Measurements from ENCODE around the gene KIAA1328.

The KIAA1328 gene

DNA sequence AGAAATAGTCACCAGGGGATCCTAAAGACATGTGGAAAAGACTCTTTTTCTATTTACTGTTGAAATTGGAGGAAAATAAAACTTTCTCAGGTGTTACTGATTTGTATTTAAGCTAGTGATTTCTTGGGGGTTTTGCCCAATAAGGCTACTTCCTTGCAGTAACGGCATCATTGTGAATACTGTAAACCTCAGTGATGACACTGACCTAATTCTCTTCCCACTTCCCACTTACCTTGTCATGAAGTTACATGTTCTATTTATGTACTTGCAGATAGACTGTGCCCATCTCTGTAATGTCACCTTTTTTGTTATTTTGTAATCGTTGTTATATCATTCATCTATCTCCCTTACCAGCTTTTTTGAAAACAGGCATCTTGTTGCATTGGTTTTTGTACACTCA lies 134.5 kb downstream of the KIAA1328 start:
- no peak for ATAC-seq

DNA sequence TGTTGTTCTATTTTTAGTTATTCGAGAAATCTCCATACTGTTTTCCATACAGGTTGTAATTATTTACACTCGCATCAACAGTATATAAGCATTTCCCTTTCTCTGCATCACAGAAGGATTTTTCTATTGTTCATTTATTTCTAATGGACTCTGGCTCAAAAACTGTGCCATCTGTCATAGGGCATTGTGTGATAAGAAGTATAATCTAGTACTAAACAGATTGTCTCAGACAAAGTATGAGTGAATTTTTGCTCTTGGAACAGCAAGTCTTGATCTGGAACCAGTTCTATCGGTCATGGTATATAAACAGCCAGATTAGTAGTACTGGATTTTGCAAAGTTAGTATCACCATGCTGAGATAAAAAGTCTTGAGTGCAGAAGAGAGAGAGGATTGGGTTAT lies 145.8 kb downstream of the KIAA1328 start:
- ATAC-seq, result no peak

DNA sequence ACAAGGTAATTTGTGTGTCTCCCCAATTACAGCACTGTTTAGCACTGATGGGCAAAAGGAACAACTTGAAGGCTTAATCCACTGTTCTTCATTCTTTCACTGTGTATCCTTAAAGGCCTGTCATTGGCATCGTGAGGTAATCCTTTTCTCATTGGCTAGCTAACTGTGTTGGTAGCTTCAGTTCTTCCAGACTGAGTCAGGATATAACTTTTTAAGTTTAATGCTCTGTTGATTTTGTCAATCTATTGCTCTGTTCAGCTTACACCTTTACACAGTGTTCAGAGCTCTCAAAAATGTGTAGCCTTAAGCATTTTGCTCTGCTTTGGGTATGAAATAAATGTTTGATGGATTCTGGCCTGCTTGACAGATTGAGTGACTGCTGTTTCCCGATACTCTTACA lies 148.2 kb downstream of the KIAA1328 start:
- ATAC-seq, result no peak

DNA sequence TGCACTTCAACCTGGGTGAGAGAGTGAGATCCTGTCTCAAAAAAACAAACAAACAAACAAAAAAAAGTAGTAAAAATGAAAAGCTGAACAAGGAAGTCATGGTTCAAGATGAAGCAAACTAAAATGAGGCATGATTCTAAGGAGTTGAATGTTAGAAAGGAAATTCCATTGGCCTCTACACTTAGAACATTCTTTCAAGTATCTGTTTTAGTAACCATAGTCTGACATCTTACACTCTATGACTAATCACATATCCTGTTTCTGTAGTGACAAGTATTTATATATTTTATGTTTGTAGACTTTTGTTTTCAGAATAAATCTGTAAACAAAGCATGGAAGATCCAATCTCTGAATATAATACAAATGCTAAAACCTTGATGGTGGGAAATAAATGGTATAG lies 164.1 kb downstream of the KIAA1328 start:
- ATAC-seq, result no peak

DNA sequence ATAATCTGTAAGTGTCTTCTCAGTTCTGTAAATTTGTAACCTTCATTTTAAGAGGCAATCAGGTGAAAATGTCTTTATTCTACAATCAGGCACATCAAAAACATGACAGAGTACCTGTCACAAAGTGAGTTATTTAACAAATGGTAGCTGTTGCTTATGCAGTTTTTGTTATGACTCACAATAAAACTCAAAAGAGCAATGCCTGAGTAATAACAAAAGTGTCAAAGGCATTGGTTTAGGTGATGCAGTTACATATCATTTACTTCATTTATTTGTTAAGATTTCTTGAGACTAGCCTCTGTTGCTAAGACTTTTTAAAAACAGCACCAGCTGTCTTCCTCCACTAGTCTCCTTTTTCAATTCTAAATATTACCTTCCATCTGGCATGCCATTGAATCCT lies 177.8 kb downstream of the KIAA1328 start:
- peak; percentile 41 to 49 for ATAC-seq

DNA sequence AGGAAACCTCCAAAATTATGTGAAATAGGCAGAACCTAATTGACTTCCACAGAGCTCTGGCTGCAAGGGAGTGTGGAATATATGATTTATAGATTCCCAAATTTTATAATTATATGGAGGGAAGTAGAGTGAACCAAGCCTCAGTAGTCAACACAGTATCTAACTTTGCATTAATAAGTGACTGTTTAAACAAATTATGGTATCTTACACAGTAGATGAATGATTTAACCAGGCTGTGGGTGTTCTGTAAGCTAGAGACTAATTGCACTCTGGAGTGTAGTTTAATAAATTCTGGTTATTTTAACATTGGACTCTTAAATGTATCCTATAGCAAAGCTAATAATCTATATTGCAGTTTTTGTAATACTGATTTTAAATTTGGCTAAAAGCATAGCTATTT lies 183.5 kb downstream of the KIAA1328 start:
- ATAC-seq, result no peak

DNA sequence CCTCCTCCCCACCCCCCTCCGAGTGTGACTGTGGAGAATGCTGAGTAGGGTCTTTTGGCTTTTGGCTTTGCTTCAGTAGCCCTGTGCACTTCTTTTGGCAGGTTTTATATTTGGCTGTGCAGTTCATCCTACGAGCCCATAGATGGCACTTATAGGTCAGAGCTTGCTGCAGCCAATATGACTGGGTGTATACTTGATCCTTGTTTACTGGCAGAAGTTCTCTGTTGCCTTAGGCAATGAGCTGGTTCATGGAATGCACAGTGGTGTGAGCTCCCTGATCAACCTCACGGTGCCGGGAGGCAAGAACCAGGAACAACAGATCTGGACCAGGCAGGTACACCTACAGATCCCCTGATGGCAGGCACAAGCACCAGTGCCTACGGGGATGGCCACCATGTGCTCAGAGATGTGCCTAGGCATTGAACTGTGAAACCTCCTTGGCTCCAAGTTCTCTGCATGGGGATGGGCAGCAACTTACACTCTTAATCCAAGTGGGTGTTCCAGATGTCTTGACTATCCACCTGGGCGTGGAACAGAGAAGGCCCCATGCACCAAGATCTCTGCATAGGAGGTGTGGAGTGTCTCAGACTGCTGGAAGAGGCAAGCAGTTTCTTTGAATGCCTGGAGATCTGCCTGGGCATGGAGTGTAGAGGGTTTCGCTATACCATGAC lies 190.4 kb downstream of the KIAA1328 start:
- no peak for ATAC-seq

DNA sequence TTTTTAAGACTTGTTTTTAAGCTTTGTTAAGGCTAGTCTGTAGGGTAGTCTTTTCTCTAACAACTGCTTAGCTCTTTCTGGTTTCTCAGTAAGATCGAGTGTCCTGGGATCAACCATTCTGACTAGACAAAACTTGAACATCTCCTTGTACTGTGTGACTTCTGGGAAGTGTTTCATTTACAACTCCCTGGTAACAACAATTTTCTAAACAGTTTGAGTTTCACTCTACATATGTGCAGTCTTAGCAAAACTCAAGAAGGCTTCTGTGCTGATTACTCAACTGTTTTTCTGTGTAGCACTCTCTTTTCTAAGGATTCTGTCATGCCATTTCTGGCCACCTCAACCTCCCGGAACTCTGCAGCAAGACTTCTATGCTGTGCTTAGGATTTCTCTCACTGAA lies 204.5 kb downstream of the KIAA1328 start:
- ATAC-seq, result no peak

DNA sequence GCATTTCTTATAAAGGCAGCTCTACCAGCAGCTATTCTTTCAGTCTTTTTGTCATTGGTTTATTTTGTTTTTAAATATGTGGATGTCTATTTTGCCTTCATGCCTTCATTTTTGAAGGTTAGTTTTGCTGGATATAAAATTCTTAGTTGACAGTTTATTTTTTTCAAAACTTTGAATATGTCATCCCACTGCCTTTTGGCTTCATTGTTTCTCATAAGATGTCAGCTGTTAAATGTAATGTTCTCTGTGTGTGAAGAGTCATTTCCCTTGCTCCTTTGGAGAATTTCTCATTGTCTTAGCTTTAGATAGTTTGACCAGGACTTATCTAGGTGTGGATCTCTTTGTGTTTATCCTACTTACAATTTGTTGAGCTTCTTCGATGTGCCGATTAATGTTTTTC lies 213.5 kb downstream of the KIAA1328 start:
- no peak for ATAC-seq

DNA sequence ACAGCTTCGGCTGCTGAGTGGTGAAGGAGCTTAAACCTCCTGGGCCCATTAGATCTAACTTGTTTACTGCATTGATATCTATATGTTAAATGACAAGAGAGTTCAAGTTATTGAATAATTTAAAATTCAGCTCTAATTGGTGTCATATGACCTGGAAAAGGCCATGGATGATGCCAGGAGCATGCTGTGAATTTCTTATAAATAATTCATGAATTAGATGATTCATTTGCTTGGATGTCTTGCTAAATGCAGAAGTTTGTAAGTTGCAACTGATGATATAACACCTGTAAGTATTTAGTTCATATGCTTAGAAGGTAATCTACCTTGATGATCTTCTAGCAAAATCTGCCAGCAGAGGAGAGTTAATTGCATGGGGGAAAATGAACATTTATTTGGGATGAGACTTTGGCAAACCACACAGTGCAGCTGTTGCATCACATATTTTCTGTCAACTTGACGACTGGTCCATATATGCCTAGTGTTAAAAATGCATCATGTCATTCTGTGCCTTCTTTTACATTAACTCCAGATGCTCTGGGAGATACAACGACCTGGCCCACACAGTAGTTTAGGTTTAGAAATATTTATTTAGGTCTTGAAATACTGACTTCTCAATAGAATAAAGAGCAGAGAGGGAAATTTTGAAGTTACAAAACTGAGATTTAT lies 226.3 kb downstream of the KIAA1328 start:
- no peak for ATAC-seq

DNA sequence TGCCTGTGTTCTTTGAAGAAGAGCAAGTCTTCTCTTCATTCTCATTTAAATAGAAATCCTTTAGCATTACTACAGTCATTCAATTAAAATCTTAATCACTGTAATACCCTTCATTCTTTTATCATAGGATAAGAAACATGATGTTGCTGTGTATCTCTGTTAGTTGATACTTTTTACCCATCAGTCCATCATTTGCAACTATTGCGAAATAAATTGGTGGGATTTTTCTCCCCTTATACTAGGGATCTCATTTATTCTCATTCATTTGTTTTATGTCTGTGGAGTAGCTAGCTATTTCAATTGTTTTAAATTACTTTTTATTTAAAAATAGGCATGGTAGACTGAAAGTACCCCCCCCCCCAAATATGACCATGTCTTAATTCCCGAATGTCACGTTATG lies 235.3 kb downstream of the KIAA1328 start:
- no peak for ATAC-seq

DNA sequence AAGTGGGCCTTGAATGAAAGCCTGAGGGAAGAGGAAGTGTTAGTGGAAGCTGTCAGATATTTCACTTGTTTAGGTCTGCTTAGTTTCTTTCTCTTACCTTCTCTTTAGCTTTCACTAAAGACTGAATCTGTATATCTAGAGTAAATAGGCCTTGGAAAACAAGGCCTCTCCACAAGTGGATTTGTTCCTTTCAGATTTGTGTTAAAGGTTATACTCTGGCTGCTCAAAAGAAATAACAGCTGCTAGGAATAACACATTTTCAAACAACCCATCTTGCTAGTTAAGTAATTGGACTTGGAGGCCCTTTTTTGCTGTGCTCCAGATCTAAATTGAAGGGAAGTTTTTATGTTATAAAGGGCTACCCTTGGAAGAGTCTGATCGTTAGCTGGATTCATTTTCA lies 236.3 kb downstream of the KIAA1328 start:
- ATAC-seq, result no peak

DNA sequence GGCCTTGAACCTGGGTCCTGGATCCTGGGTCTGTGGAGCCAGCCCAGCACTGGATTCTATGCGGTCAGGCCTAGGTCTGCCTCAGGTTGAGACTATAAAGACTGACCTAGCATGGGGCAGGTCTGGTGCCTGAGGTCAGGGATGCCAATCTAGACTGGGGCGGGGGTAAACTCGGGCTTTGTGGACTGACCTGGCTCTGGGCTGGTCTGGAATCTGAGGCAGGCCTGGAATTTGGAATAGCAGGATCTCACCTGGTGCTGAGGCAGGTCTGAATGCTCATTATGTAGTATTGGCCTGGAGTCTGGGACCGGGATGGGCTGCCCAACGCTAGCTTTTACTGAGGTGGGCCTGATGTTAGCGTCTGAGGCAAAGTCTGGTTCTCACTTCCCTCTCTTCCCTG lies 256.0 kb downstream of the KIAA1328 start:
- ATAC-seq, result no peak

DNA sequence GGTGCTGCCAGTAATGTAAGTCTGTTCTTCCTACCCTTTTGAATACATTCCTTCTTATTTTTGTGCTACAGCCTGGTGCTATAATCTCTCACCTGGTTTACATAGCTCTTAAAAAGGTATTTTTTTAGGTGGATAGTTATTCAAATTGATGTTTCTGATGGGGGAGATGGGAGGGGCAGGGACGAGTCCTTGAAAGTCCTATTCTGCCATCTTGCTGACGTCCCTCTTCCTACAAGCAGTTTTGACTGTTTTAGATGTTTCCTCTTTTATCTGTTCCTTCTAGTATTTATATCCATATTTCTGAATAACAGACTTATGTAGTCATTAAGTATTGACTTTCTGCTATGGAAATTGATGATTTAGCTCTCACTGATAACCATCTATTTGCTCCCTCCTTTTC lies 256.4 kb downstream of the KIAA1328 start:
- ATAC-seq, result no peak

DNA sequence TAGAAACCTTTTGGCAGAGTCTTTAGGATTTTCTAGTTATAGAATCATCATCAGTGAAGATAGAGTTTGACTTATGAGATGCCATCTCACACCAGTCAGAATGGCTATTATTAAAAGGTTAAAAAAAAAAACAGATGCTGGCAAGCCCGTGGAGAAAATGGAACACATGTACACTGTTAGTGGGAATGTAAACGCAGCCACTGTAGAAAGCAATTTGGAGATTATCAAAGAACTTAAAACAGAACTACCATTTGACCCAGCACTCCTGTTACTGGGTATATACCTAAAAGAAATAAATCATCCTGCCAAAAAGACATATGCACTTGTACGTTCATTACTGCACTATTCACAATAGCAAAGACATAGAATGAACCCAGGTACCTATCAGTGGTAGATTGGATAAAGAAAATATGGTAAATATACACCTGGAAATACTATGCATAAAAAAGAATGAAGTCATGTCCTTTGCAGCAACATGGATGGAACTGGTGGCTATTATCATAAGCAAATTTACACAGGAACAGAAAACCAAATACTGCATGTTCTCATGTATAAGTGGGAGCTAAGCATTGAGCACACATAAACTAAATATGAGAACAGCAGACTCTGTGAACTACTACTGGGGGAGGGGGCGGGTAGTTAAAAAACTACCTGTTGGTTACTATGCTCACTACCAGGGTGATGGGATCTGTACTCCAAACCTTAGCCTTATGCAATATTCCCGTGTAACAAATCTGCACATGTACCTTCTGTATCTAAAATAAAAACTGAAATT lies 279.0 kb downstream of the KIAA1328 start:
- ATAC-seq, result no peak

DNA sequence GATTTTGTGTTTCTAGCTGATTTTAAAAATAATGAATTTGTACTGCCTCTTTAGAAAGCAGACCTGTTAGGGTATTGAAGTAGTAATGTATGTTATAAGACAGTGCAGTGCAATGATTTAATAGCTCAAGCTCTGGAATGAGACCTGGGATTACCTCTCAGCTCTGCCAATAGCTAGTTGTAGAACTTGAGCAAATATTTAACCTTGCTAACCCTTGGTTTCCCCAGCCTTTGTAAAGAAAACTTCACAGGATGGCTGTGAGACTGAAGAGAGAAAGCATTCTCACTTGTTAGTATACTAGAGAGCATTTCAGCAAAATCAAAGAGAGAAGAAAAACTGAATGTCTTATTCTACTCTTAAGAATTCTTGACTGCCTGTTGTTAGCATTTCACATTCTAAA lies 293.9 kb downstream of the KIAA1328 start:
- no peak for ATAC-seq

DNA sequence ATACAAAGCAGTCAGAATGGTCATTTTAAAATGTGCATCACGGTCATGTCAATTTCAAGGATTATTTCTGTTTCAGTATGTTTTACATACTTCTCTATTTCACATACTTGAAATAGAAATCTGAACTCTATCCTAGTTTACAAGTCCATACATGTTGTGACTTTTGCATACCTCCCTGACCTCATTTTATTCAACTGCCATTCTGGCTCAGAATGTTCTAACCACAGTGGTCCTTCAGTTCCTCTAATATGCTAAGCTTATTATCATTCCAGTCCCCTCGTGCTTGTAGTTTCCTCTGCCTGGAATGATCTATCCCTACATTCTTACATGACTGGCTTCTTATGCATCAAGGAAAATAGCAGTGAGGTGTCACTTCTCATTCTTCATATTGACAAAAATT lies 295.6 kb downstream of the KIAA1328 start:
- ATAC-seq, result no peak

DNA sequence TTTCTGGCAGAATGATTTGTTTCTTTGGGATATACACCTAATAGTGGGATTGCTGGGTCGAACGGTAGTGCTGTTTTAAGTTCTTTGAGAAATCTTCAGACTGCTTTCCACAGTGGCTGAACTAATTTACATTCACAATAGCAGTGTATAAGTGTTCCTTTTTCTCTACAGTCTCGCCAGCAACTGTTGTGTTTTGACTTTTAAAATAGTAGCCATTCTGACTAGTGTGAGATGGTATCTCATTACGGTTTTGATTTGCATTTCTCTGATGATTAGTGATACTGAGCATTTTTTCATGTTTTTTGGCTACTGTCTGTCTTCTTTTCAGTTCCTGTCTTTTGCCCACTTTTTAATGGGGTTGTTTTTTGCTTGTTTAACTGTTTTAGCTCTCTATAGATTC lies 306.2 kb downstream of the KIAA1328 start:
- no peak for ATAC-seq

DNA sequence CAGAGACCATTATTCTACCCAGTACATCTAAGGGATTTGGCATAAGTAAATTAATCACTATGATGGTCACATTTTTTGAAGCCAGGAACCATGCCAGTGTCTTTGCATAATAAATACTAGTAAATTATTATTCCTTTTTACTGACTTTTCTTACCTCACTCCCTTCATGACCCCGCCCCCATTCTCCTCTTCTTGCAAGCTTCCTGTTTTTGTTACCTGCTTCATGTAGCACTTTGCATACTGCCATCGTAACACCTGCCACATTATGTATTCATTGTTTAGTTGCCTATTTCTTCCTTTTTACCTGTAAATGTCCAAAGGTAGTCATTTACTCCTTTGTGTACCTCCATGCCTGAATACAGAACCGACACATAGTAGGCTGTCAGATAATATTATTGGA lies 309.5 kb downstream of the KIAA1328 start:
- no peak for ATAC-seq

DNA sequence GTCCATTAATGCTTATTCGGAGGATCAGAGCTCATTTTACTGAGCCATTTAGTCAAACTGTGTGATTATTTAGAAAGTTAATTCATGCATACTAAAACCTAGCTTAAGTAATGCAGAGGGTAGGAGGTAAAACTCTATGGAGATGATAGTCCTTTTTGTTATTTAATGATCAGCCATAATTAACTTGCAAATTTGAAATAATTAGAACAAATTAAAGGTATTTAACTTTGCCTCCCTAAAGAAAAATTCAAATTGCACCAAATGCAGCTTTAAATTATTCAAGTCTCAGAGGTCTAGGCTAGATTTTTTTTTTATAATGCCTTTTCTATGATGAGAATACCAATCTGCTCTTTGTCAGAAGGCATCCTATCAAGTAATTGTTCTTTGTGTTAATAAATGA lies 310.9 kb downstream of the KIAA1328 start:
- no peak for ATAC-seq

DNA sequence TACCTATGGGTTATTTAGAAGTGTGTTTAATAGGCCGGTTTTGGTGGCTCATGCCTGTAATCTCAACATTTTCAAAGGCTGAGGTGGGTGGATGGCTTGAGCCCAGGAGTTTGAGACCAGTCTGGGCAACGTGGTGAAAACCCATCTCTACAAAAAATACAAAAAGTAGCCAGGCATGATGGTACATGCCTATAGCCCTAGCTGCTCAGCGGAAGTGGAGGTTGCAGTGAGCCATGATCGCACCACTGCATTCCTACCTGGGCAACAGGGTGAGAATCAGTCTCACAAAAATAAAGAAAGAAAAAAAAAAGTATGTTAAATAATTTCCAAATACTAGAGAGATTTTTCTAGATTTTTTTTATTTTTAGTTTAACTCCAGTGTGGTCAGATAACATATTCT lies 316.0 kb downstream of the KIAA1328 start:
- ATAC-seq, result no peak

DNA sequence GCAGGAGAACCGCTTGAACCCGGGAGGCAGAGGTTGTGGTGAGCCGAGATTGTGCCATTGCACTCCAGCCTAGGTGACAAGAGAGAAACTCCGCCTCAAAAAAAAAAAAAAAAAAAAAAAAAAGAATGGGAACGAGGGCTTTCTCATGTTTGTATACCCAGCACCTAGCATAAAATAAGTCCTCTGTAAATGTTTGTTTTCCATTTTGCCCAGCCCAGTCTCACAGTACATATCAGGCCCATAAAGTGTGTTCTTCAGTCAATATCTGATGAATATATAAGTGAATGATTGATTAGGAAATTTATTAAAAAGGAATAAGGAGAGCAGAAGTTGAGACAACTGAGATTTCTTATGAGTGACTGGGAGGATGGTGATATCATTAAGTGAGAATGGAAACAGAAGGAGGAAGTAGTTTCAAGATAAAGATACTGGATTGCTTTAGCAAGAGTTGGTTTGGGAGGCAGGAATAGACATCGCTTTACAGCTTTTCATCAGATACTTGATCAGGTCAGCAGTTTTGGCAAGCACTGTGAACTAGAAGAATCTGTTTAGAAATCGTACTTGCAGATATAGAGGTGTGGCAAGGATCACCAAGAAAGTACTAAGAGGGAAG lies 327.5 kb downstream of the KIAA1328 start:
- ATAC-seq, result no peak

DNA sequence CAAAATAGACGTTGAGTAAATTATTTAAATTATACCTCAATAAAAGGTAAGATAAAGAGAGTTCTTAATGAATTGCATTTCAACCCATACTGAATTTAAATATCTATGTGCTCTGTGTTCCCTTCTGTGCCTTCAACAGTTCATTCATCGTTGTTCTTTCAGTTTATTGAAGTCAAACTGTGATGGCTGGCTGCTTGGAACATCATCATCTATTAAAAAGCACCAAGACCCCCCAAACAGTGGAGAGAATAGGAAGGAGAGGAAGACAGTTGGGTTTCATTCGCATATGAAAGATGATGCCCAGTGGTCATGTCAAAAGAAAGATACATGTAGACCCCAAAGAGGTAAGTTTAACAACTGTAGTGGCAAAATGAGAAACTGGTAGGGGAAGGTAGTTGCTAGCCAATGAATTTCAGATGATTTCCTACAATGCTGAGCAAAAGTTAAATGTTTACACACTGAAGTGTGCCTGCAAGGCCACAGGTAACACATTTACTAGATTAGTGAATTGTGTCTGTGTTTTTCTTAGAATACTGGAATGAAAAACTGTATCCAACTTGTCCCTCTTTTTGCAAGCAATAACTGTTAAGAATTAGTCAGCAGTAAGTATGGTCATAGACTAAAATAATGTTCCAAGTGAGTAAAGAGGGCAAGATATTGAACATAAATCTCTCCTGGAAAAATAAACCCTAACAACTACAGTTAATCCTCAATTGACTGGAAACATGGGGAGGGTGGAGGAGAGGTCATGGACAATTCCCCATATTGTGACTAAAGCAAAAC lies 331.3 kb downstream of the KIAA1328 start:
- no peak for ATAC-seq
